Upper lobe of left lung (tissue), 4 donors: ENCODE data around the gene CIB4.

Experiments
- CTCF ChIP-seq, 6 experiments: fragments of 450-650 bp in 4 of 6; fragments of 200-600 bp in 2 of 6; sonication (generic) in 2 of 6; IDR thresholded peaks; one replicate each; pipeline ENCODE4 v1.5.1; 2016 to 2019; ENCODE audit warnings: antibody characterized with exemption in 6 of 6
- POLR2A ChIP-seq, 4 donors: fragments of 450-650 bp; IDR thresholded peaks; one replicate each; pipeline ENCODE4 v1.5.1; 2016 to 2017; ENCODE audit warnings: antibody characterized with exemption in 4 of 4, mild to moderate bottlenecking in 2 of 4
- POLR2AphosphoS5 ChIP-seq, 2 donors: sonication (generic); formaldehyde crosslinking; IDR thresholded peaks; one replicate each; pipeline ENCODE4 v1.5.1; 2017; ENCODE audit warnings: antibody characterized with exemption in 2 of 2

DNA sequence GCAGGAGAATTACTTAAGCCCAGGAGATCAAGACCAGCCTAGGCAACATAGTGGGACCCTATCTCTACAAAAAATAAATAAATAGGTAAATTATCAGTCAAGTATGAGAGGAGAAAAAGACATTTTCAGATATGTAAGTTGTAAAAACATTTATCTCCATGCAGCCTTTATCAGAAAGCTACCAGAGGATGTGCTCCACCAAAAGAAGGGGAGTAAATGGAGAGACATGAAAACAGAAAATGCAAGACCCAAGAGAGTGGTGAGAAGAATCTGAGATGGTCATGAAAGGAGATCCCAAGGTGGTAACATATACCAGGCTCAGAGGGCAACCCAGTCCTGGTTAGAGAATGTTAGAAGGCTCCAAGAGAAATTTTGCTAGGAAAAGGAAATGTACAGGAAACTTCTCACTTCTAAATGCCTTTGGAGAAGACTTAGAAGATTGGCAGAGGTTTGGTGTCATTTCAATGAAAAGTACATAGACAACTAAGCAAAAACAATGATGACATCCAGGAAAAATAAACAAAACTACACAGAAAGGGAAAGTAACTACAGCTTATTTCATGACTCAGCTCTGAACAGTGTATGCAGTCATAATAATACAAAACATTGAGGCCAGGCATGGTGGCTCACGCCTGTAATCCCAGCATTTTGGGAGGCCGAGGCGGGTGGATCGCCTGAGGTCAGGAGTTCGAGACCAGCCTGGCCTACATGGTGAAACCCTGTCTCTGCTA, 19.5 kb downstream of the CIB4 start:
- no peak for TF ChIP-seq POLR2AphosphoS5 (IDR thresholded peaks at IDR 0.05)
- no peak for TF ChIP-seq POLR2A (IDR thresholded peaks at IDR 0.05)
- no peak for TF ChIP-seq CTCF (IDR thresholded peaks at IDR 0.05)
